ENCODE measurements around the gene E2F7.

E2F7 gene

GRCh38 chr12:77065361-77066204 is at the start of gene E2F7:
Gene E2F7 (minus strand): TSS chr12:77065569. CDS start chr12:77064635, 934 bp downstream.
- peak within 1 kb of the TSS; percentile 61 for H3K27ac ChIP-seq (ENCODE audit: low read depth, low read length)
- H3K36me3 ChIP-seq (ENCODE audit: control insufficient read depth, low read length) = peaks cover 45% of the 10 kb centered on the region
- H3K9me3 ChIP-seq (ENCODE audit: control insufficient read depth, insufficient read depth, low read length) = no peaks in the 10 kb centered on the region
- H4K20me1 ChIP-seq (ENCODE audit: control insufficient read depth, insufficient read depth, low read depth, low read length) = 0 out of 2 replicates have a peak, but pooled peaks cover 3% of the 10 kb centered on the region
- H3K27me3 ChIP-seq (ENCODE audit: control insufficient read depth, low read length) = no peaks in the 10 kb centered on the region
- H3K79me2 ChIP-seq (ENCODE audit: control insufficient read depth, low read length) = peaks cover 56% of the 10 kb centered on the region
- TF ChIP-seq CTCF (IDR thresholded peaks at IDR 0.05; ENCODE audit: low read depth, low read length, poor library complexity, severe bottlenecking) = no peak
- no peak for TF ChIP-seq EZH2phosphoT487 (IDR thresholded peaks at IDR 0.05; ENCODE audit: borderline replicate concordance, low read length)
- H3K4me1 ChIP-seq (ENCODE audit: control insufficient read depth, low read length) = peaks cover 46% of the 10 kb centered on the region
- no peaks in the 10 kb centered on the region for H3K9me2 ChIP-seq (replicated peaks; ENCODE audit: control insufficient read depth, low read length)
- peak within 1 kb of the TSS; percentile 87 for H3K4me2 ChIP-seq (ENCODE audit: low read length)
- peak within 1 kb of the TSS; percentile 98 for H3K4me3 ChIP-seq (ENCODE audit: low read length)
- peaks cover 7% of the 10 kb centered on the region; the same call in 1 of the 2 replicates for H3F3A ChIP-seq (ENCODE audit: control insufficient read depth, insufficient read depth)

GRCh38 chr12:77113971-77114370 is 48.6 kb upstream of the E2F7 start:
- Histone ChIP-seq H3K27me3 (ENCODE audit: control insufficient read depth, low read length) (no peaks in the 10 kb centered on the region), H3K9me3 (ENCODE audit: control insufficient read depth, insufficient read depth, low read length) (no peaks in the 10 kb centered on the region), H3K4me3 (ENCODE audit: low read length) (no peak overlapping the region), H3K27ac (ENCODE audit: low read depth, low read length) (no peak overlapping the region), H3K4me1 (ENCODE audit: control insufficient read depth, low read length) (no peaks in the 10 kb centered on the region), H3F3A (ENCODE audit: control insufficient read depth, insufficient read depth) (no peaks in the 10 kb centered on the region), H3K4me2 (ENCODE audit: low read length) (no peak overlapping the region), H3K9me2 (replicated peaks; ENCODE audit: control insufficient read depth, low read length) (no peaks in the 10 kb centered on the region), H4K20me1 (ENCODE audit: control insufficient read depth, insufficient read depth, low read depth, low read length) (no peaks in the 10 kb centered on the region), H3K79me2 (ENCODE audit: control insufficient read depth, low read length) (no peaks in the 10 kb centered on the region), H3K36me3 (ENCODE audit: control insufficient read depth, low read length) (no peaks in the 10 kb centered on the region)
- TF ChIP-seq EZH2phosphoT487 (IDR thresholded peaks at IDR 0.05; ENCODE audit: borderline replicate concordance, low read length) (no peak), CTCF (IDR thresholded peaks at IDR 0.05; ENCODE audit: low read depth, low read length, poor library complexity, severe bottlenecking) (no peak)

GRCh38 chr12:77108707-77109106 is 43.3 kb upstream of the E2F7 start:
- H3K4me2 ChIP-seq (ENCODE audit: low read length) = no peak overlapping the region
- no peaks in the 10 kb centered on the region for H3K27me3 ChIP-seq (ENCODE audit: control insufficient read depth, low read length)
- H3K79me2 ChIP-seq (ENCODE audit: control insufficient read depth, low read length) = no peaks in the 10 kb centered on the region
- no peaks in the 10 kb centered on the region for H3K4me1 ChIP-seq (ENCODE audit: control insufficient read depth, low read length)
- H3K4me3 ChIP-seq (ENCODE audit: low read length) = no peak overlapping the region
- H3K36me3 ChIP-seq (ENCODE audit: control insufficient read depth, low read length) = no peaks in the 10 kb centered on the region
- no peaks in the 10 kb centered on the region for H3K9me2 ChIP-seq (replicated peaks; ENCODE audit: control insufficient read depth, low read length)
- no peak for TF ChIP-seq CTCF (IDR thresholded peaks at IDR 0.05; ENCODE audit: low read depth, low read length, poor library complexity, severe bottlenecking)
- no peak for TF ChIP-seq EZH2phosphoT487 (IDR thresholded peaks at IDR 0.05; ENCODE audit: borderline replicate concordance, low read length)
- H3F3A ChIP-seq (ENCODE audit: control insufficient read depth, insufficient read depth) = no peaks in the 10 kb centered on the region
- no peaks in the 10 kb centered on the region for H4K20me1 ChIP-seq (ENCODE audit: control insufficient read depth, insufficient read depth, low read depth, low read length)
- no peaks in the 10 kb centered on the region for H3K9me3 ChIP-seq (ENCODE audit: control insufficient read depth, insufficient read depth, low read length)
- no peak overlapping the region for H3K27ac ChIP-seq (ENCODE audit: low read depth, low read length)

All from DOHH2 (cell line).